Fibroblast of pulmonary artery (primary cell): ENCODE data around the gene QRICH2.

ENCODE experiments used
- DNase-seq: peaks from one replicate; pipeline ENCODE4 v3.0.0-alpha.2; 2010; ENCODE audit warnings: low read depth
- H3K4me3 ChIP-seq: replicated peaks from 2 replicates; pipeline ENCODE4 v1.5.1; 2011; ENCODE audit warnings: low read depth, mild to moderate bottlenecking, control low read depth, low read length, moderate library complexity
- TF ChIP-seq, protein P1 (sequence below): IDR thresholded peaks from 2 replicates; pipeline ENCODE4 v1.5.1; 2011; ENCODE audit warnings: mild to moderate bottlenecking, control low read depth, low read length, inconsistent platforms; ENCODE audit errors: missing control alignments

QRICH2 gene

DNA sequence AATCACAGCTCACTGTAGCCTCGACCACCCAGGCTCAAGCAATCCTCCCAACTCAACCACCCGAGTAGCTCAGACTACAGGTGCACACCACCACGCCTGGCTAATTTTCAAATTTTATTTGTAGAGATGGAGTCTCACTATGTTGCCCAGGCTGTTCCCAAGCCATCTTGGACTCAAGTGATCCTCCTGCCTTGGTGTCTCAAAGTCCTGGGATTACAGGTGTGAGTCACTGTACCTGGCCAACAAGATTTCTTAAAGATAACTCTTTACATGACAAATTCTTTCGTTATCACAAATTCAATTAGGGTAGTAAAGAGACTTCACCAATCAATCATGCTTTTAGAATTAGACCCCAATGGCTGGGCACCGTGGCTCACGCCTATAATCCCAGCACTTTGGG, 33.2 kb upstream of the QRICH2 start:
- no peak for DNase-seq
- TF ChIP-seq, protein P1, sequence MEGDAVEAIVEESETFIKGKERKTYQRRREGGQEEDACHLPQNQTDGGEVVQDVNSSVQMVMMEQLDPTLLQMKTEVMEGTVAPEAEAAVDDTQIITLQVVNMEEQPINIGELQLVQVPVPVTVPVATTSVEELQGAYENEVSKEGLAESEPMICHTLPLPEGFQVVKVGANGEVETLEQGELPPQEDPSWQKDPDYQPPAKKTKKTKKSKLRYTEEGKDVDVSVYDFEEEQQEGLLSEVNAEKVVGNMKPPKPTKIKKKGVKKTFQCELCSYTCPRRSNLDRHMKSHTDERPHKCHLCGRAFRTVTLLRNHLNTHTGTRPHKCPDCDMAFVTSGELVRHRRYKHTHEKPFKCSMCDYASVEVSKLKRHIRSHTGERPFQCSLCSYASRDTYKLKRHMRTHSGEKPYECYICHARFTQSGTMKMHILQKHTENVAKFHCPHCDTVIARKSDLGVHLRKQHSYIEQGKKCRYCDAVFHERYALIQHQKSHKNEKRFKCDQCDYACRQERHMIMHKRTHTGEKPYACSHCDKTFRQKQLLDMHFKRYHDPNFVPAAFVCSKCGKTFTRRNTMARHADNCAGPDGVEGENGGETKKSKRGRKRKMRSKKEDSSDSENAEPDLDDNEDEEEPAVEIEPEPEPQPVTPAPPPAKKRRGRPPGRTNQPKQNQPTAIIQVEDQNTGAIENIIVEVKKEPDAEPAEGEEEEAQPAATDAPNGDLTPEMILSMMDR: no peak
- no peak overlapping the region for H3K4me3 ChIP-seq

DNA sequence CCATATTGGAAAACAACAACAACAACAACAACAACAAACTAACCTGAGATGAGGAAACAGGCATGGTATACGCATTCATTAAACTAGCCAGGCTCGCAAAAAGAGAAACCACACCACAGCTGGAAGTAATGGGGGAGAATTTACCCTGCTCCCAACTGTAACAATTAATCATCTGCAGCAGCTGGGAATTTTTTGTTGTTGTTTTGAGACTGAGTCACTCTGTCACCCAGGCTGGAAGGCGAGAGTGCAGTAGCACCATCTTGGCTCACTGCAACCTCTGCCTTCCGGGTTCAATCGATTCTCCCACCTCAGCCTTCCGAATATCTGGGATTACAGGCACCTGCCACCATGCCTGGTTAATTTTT, 29.3 kb upstream of the QRICH2 start:
- DNase-seq: no peak
- H3K4me3 ChIP-seq: no peak overlapping the region
- TF ChIP-seq, protein P1: no peak

DNA sequence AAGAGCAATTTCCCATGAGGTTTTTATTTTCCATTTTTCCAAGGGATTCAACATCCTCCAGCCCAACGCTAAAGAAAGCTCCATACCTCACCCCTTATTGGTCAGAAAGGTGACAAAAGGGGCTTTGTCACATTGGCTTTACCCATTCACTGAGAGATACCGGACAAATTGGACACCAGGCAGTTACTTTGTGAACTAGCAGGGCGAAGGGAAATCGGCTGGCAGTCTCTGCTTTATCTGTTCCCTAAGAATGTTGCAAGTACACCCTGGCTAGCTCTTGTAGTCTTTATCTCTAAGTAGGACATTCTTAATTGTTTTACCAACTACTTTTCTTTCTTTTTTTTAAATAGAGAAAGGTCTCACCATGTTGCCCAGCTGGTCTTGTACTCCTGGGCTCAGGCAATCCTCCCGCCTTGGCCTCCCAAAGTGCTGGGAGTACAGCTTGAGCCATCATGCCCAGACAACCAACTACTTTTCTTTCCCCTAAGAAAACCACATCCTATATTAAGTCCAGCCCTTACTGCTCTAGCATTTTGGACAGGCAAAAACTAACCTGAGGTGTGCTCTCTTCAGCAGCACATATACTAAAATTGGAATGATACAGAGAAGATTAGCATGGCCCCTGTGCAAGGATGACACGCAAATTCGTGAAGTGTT, 28.8 kb upstream of the QRICH2 start:
- TF ChIP-seq, protein P1: no peak
- no peak overlapping the region for H3K4me3 ChIP-seq
- no peak for DNase-seq

DNA sequence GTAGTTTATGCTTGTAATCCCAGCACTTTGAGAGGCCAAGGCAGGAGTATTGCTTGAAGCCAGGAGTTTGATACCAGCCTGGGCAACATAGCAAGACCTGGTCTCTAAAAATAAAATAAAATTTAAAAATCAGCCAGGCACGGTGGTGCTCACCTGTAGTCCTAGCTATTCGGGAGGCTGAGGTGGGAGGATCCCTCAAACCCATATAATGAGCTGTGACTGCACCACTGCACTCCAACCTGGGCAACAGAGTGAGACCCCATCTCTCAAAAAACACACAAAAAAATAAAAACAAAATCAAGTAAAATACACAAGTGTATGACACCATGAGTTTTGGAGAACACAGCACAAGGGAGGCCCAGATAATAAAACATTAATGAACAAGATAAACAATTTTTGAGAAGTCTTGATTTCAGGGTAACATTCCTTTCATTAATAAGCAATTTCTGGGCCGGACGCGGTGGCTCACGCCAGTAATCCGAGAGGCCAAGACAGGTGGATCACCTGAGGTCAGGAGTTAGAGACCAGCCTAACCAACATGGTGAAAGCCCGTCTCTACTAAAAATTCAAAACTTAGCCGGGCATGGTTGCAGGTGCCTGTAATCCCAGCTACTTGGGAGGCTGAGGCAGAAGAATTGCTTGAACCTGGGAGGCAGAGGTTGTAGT, 27.8 kb upstream of the QRICH2 start:
- H3K4me3 ChIP-seq: no peak overlapping the region
- TF ChIP-seq, protein P1: no peak
- no peak for DNase-seq

DNA sequence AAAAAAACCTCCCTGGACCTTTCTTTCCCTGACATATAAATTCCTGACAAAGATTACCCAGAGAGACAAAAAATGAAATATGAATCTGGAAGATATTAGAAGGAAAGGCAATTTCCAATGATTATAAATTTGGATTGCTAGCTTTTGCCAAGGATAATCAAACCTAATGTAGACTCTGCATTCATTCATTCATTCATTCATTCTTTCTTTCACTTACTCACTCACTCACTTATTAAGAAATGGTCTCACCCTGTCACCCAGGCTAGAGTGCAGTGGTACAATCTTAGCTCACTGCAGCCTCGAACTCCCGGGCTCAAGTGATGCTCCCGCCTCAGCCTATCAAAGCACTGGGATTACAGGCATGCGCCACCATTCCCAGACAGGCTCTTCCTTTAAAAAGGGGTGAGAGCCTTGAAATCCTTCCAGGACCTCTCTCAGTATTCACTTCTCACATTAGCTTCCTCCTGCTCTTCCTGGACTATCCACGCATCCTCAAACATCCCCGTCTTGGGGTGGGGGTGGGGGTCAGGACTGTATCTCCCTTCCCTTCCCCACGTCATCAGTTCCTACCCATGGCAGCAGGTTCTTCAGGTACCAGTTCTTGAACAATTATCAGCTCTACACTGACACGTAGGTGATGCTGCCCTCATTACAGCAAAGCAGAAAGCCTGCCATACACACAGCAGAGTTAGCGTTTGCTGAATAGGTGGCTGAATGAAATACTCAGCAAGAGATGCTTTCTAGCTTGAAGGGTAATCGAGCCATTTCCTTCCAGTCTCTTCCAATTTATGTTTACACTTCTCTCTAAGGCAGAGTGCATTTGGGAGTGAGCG, 25.8 kb upstream of the QRICH2 start:
- no peak overlapping the region for H3K4me3 ChIP-seq
- no peak for DNase-seq
- TF ChIP-seq, protein P1: no peak

DNA sequence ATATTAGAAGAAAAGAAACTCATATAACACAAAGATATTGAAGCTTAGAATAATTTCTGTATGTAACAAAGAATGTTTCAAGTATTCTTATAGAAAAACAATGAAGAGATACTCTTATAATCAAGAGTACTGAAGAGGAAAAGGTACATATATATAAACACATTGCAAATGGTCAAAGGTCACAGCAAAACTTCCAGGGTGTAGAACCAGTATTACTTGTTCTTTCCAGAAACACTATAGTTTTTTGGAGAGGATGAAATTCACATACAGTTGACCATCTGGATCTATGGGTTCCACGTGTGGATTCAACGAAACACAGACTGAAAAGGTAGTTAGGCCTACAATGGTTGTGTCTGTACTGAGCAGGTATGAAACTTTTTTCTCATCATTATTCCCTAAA, 23.0 kb upstream of the QRICH2 start:
- TF ChIP-seq, protein P1: no peak
- H3K4me3 ChIP-seq: no peak overlapping the region
- DNase-seq: no peak
